Heart right ventricle (tissue), 16 donors: ENCODE results near the gene EFNA5. TPM values are rescaled to one million over a fixed set of nuclear protein-coding genes. Genes with fewer than 3 reads are reported as not detected.

Source experiments
- ATAC-seq, 8 donors: fragments of 200-7000 bp; cut with Tn5 transposase; one replicate each; pipeline ENCODE4 v1.9.1; 2020; ENCODE audit warnings: mild to moderate bottlenecking in 8 of 8, moderate library complexity in 8 of 8, moderate number of reproducible peaks in 1 of 8
- DNase-seq, 2 donors: peaks; one replicate each; pipeline ENCODE4 v3.0.0-alpha.2; 2020
- H3K27ac ChIP-seq, 10 donors: fragments of 200-600 bp; sonication (generic) in 2 of 10; one replicate each; pipeline versions ENCODE4 v1.5.0 to v1.8.0; 2020 to 2022; ENCODE audit warnings: mild to moderate bottlenecking in 3 of 10
- H3K27me3 ChIP-seq, 7 donors: fragments of 200-600 bp; one replicate each; pipeline ENCODE4 v1.8.0; 2021 to 2022; ENCODE audit warnings: mild to moderate bottlenecking in 2 of 7
- H3K36me3 ChIP-seq, 9 donors: fragments of 200-600 bp; sonication (generic) in 1 of 9; one replicate each; pipeline versions ENCODE4 v1.5.0 to v1.8.0; 2020 to 2022; ENCODE audit warnings: mild to moderate bottlenecking in 2 of 9
- H3K4me1 ChIP-seq, 9 donors: fragments of 200-600 bp; sonication (generic) in 1 of 9; one replicate each; pipeline versions ENCODE4 v1.5.0 to v1.8.0; 2020 to 2022; ENCODE audit warnings: mild to moderate bottlenecking in 4 of 9
- H3K4me3 ChIP-seq, 10 donors: fragments of 200-600 bp; sonication (generic) in 2 of 10; one replicate each; pipeline versions ENCODE4 v1.5.0 to v1.8.0; 2020 to 2022; ENCODE audit warnings: mild to moderate bottlenecking in 7 of 10, moderate library complexity in 2 of 10
- H3K9me3 ChIP-seq, 11 donors: fragments of 200-600 bp in 10 of 11; sonication (generic) in 2 of 11; one replicate each; pipeline versions ENCODE4 v1.5.0 to v1.8.0; 2013 to 2022; ENCODE audit warnings: mild to moderate bottlenecking in 2 of 11, control low read depth in 1 of 11, moderate library complexity in 1 of 11
- CTCF ChIP-seq, 9 donors: fragments of 200-600 bp; sonication (generic) in 2 of 9; IDR thresholded peaks; one replicate each; pipeline versions ENCODE4 v1.5.0 to v1.8.0; 2021 to 2022; ENCODE audit warnings: antibody characterized with exemption in 9 of 9, mild to moderate bottlenecking in 5 of 9, moderate library complexity in 1 of 9
- WGBS, 2 donors: extraction: QIAGEN DNeasy Blood & Tissue Kit; methylation state at CpG; one replicate each; pipeline ENCODE4 v1.1.7; 2013; ENCODE audit warnings: inconsistent platforms in 1 of 2; 5-methylcytosine and 5-hydroxymethylcytosine counted together
- intact Hi-C, 10 donors: fragments of 100-400 bp; cut with DNase I; formaldehyde crosslinking; loops; one replicate each; pipeline versions ENCODE4 v1.11.1 to v1.14.2; 2022
- polyA plus RNA-seq, 2 donors: library from polyadenylated mRNA; stranded (reverse); fragments of 200-250 nt; gene quantifications; one replicate each; pipeline ENCODE4 v1.2.3, GENCODE V29; 2013
- total RNA-seq, 10 donors: library from RNA; stranded (reverse); fragmentation: NEBNext Ultra II Directional in 3 of 10; extraction: Animal tissue kit (Norgen Biotek cat#: 25700) in 3 of 10; gene quantifications; one replicate each; pipeline versions ENCODE4 v1.2.1 to v1.2.4, GENCODE V29; 2021 to 2023
- donor health status: Arrhythmogenic right ventricular cardiomyopathy.
- donor health status: ischemic (EF 13 %, LVEDD 7.1; RV severe dilation, severe dysfunction).
- donor health status: healthy with polysubstance abuse.
- donor health status: DM: no; HTN: yes; CAD: no.
- donor health status: DM: no; HTN: no; CAD: no.
- donor health status: ischemic (EF 25% LVEDD 6.9; RV normal size, moderate dysfunction).
- donor health status: ischemic (EF 25% LVEDD 5.7; RV mildly dilated, moderate dysfunction).
- donor health status: healthy.
- donor health status: DM: yes; HTN: yes; CAD: no.
- donor health status: Ischemic cardiomyopathy.
- donor health status: ischemic (EF 35%, LVEDD 5.7; RV mildly dilated, moderate dysfunction).
- donor health status: nonischemic (EF 11% LVEDD 7.7; RV severe dilation, severe dysfunction).
- donor health status: DM: yes; HTN: yes; CAD: no.
- donor health status: PGD.
- donor health status: ischemic (EF 29% LVEDD 5.4; RV normal size, mild dysfunction).
- donor health status: nonischemic (EF 23%, LVEDD 6.1; RV moderate dilation, normal function).

Gene EFNA5
- total and polyA plus RNA-seq, 12 donors: 6.9 to 49.4 (median 33.9) TPM

- ATAC-seq: no peak
- Histone ChIP-seq H3K4me3 (no peak overlapping the region), H3K27me3 (no peaks in the 10 kb centered on the region), H3K9me3 (no peaks in the 10 kb centered on the region), H3K4me1 (peaks cover 0 to 54% (median 0%) of the 10 kb centered on the region in 9 donors), H3K27ac (no peak overlapping the region), H3K36me3 (no peaks in the 10 kb centered on the region)
- TF ChIP-seq CTCF (IDR thresholded peaks at IDR 0.05): no peak
- intact Hi-C loops: no loop called here
- WGBS, 2 donors: 49 to 57% methylated on average over 2 of the region's 2 CpGs
- DNase-seq: no peak
Observed at GRCh38 chr5:107653685-107654084, 17.1 kb downstream of the EFNA5 start.

DNA sequence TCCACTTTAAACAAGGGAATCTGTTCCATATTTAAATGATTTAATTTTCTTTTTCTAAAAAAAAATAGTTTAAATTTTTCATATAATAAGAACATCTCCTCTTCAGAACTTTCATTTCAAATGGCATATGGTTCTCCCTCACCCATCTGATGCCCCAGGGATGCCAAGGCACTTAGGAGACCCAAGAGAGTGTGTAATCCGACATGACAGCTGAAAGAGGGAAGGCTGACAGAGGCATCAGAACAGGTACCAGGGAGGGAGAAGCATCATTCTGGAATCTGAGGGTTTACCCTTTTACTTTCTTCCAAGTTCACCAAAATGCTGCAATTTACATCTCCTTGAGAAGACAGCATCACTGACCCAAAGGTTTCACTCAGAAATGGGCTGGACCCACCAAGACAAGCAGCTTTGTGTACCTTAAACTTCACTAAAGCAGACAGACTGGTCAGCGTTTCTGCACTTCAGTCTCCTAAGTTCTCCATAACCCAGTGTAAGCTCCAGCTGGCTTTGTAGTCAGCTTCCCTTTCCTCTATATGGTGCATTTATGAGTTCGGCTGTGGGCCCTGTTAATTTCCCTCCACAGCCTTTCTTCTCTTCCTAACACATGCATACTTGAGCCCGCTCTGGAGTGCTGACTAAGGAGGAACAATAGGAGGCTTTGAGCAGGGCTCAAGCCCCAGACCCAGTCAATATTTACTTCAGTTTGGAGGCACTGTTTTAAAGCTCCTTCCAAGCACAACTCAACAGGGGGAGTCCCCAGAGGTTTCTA, 17.7 kb downstream of the EFNA5 start:
- Histone ChIP-seq H3K36me3 (no peaks in the 10 kb centered on the region), H3K27me3 (no peaks in the 10 kb centered on the region), H3K4me3 (no peak overlapping the region), H3K4me1 (peaks cover 0 to 50% (median 5%) of the 10 kb centered on the region in 9 donors), H3K9me3 (no peaks in the 10 kb centered on the region), H3K27ac (no peak overlapping the region)
- DNase-seq (no peak), ATAC-seq (peak in 3 of 8 donors; percentile 35 to 48 (median 35))
- WGBS, 2 donors: 48 to 53% methylated on average over 4 of the region's 4 CpGs
- TF ChIP-seq CTCF (IDR thresholded peaks at IDR 0.05): no peak
- intact Hi-C loops: no loop called here

DNA sequence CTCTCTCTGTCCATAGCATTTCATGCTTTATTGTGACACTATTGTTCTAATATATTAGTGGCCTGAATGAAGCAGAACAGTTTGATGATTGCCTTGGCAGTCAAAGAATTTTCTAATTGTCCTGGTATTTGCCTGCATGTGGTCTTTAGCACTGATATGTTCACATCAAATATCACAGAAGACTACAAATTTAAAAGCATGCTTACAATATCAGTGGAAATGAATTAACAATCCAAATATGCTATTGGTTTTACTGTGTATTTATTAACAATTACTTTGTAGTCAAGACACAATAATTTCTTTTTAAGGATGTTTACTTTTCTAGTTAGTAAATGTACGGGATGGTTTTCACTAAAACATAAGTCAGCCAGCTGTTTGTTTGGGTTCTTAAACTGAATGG, 18.3 kb downstream of the EFNA5 start:
- no peak for ATAC-seq
- H3K36me3 ChIP-seq: no peaks in the 10 kb centered on the region
- no peak for TF ChIP-seq CTCF (IDR thresholded peaks at IDR 0.05)
- no peak overlapping the region for H3K27ac ChIP-seq
- no peaks in the 10 kb centered on the region for H3K27me3 ChIP-seq
- H3K4me1 ChIP-seq: peaks cover 0 to 56% (median 10%) of the 10 kb centered on the region in 9 donors
- DNase-seq: no peak
- intact Hi-C loops: no loop called here
- no peaks in the 10 kb centered on the region for H3K9me3 ChIP-seq
- H3K4me3 ChIP-seq: no peak overlapping the region
- WGBS, 2 donors: 61 to 73% methylated on average over 1 of the region's 1 CpG

GRCh38 chr5:107651325-107651724, 19.4 kb downstream of the EFNA5 start:
- Histone ChIP-seq H3K4me1 (peaks cover 0 to 64% (median 10%) of the 10 kb centered on the region in 9 donors), H3K27ac (no peak overlapping the region), H3K27me3 (no peaks in the 10 kb centered on the region), H3K4me3 (no peak overlapping the region), H3K9me3 (no peaks in the 10 kb centered on the region), H3K36me3 (no peaks in the 10 kb centered on the region)
- intact Hi-C loops: no loop called here
- ATAC-seq: no peak
- WGBS, 2 donors: 86 to 90% methylated on average over 6 of the region's 6 CpGs
- no peak for TF ChIP-seq CTCF (IDR thresholded peaks at IDR 0.05)
- no peak for DNase-seq
